ENCODE data around the gene POLE.

The POLE gene

DNA sequence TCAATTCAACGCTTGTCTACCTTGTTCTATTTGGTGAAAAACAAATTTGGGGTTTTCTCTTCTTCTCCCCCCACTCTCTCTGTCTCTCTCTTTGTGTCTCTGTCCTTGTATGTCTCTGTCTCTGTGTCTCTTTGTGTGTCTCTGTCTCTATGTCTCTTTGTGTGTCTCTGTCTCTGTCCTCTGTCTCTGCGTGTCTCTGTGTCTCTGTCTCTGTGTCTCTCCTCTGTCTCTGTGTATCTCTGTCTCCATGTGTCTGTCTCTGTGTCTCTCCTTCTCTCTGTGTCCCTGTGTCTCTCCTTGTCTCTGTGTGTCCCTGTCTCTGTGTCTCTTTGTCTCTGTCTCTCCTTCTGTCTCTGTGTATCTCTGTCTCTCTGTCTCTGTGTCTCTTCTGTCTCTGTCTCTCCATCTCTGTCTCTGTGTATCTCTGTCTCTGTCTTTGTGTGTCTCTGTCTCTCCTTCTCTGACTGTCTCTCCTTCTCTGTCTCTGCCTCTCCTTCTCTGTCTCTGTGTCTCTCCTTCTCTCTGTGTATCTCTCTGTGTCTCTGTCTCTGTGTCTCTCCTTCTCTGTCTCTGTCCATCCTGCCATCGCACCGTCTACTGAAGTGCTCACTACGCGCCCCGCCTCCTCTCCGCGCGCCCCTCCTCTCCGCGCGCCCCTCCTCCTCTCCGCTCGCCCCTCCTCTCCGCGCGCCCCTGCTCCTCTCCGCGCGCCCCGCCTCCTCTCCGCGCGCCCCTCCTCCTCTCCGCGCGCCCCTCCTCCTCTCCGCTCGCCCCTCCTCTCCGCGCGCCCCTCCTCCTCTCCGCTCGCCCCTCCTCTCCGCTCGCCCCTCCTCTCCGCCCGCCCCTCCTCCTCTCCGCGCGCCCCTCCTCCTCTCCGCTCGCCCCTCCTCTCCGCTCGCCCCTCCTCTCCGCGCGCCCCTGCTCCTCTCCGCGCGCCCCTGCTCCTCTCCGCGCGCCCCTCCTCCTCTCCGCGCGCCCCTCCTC is 89.5 kb downstream of the POLE start:
- peak; percentile 81 for DNase-seq (ENCODE audit: low read depth, low spot score)
- in situ Hi-C loops (cut with HindIII; ENCODE audit: low sequenced_read_pairs): no loop called here
- TF ChIP-seq, protein P1, sequence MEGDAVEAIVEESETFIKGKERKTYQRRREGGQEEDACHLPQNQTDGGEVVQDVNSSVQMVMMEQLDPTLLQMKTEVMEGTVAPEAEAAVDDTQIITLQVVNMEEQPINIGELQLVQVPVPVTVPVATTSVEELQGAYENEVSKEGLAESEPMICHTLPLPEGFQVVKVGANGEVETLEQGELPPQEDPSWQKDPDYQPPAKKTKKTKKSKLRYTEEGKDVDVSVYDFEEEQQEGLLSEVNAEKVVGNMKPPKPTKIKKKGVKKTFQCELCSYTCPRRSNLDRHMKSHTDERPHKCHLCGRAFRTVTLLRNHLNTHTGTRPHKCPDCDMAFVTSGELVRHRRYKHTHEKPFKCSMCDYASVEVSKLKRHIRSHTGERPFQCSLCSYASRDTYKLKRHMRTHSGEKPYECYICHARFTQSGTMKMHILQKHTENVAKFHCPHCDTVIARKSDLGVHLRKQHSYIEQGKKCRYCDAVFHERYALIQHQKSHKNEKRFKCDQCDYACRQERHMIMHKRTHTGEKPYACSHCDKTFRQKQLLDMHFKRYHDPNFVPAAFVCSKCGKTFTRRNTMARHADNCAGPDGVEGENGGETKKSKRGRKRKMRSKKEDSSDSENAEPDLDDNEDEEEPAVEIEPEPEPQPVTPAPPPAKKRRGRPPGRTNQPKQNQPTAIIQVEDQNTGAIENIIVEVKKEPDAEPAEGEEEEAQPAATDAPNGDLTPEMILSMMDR (IDR thresholded peaks at IDR 0.05; ENCODE audit: low read depth, low read length): no peak
- H3K4me3 ChIP-seq (ENCODE audit: low read depth, low read length): peak overlapping the region; percentile 43

DNA sequence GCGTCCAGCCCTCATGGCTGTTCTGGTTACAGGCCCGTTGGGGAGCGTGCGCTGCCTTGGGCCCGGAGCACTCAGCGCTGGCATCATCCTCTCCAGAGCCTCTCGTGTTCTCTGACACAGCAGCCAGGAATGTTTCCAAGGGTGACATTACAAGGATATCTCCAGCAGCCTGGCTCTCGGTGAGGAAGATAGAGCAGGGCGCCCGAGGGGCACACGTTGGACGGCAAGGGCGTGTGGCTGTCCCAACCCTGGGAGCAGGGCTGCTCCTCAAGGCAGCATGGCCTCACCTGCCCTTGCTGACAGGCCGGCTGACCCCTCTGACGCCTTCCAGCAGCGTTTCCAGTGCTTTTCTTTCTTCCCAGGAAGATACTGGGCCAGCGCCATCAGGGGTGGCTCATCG is 91.1 kb downstream of the POLE start:
- in situ Hi-C loops (cut with HindIII; ENCODE audit: low sequenced_read_pairs): no loop called here
- TF ChIP-seq, protein P1 (IDR thresholded peaks at IDR 0.05; ENCODE audit: low read depth, low read length): no peak
- DNase-seq (ENCODE audit: low read depth, low spot score): peak; percentile 26
- H3K4me3 ChIP-seq (ENCODE audit: low read depth, low read length): no peak overlapping the region

DNA sequence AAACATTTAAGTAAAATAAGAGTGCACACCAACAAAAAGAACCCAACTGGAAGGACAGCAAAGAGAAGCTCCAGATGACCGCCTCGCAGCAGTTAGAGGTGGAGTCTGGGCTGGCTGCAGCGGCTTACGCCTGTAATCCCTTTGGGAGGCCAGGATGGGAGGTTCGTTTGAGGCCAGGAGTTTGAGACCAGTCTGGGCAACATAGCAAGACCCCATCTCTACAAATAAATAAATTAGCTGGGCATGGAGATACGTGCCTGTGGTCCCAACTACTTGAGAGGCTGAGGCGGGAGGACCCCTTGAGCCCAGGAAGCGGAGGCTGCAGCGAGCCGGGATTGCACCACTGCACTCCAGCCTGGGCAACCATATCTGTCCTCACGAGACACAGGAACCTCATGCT is 92.0 kb downstream of the POLE start:
- TF ChIP-seq, protein P1 (IDR thresholded peaks at IDR 0.05; ENCODE audit: low read depth, low read length): no peak
- no peak overlapping the region for H3K4me3 ChIP-seq (ENCODE audit: low read depth, low read length)
- in situ Hi-C loops (cut with HindIII; ENCODE audit: low sequenced_read_pairs): no loop called here
- no peak for DNase-seq (ENCODE audit: low read depth, low spot score)

DNA sequence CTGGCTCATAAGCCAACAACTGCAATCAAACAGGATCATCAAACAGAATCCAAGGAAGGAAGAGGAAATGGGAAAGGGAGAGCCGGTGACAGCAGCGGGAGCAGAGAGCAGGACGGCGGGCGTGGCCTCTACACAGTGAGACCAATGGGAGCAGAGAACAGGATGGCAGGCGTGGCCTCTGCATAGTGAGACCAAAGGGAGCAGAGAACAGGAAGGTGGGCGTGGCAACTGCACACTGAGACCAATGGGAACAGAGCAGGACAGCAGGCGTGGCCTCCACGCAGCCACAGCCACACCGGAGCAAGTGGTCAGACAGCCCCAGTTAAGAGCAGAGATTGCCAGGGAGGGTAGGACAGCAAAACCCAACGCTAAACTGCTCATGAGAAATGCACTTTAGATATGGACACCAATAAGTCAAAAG is 93.2 kb downstream of the POLE start:
- DNase-seq (ENCODE audit: low read depth, low spot score): peak; percentile 89
- TF ChIP-seq, protein P1 (IDR thresholded peaks at IDR 0.05; ENCODE audit: low read depth, low read length): no peak
- in situ Hi-C loops (cut with HindIII; ENCODE audit: low sequenced_read_pairs): no loop called here
- no peak overlapping the region for H3K4me3 ChIP-seq (ENCODE audit: low read depth, low read length)

DNA sequence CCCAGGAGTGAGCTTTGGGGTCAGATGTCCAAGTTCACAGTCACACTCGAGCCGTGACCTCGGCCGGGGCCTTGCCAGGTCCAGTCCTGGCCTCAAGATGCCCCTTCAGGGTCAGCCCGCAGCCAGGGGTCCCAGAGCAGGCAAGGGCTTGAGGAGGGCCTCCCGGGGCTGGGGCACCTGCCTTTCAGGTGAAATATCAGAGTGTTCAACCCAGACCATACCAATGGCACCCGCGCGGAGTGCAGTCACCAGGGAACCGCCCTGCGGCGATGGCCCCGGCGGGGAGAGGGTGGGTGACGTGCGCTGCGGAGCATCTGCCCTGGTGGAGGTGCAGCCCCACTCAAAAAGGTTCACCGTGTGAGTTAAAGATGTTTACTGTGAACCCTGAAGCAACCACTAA is 93.6 kb downstream of the POLE start:
- H3K4me3 ChIP-seq (ENCODE audit: low read depth, low read length): no peak overlapping the region
- TF ChIP-seq, protein P1 (IDR thresholded peaks at IDR 0.05; ENCODE audit: low read depth, low read length): no peak
- no peak for DNase-seq (ENCODE audit: low read depth, low spot score)
- in situ Hi-C loops (cut with HindIII; ENCODE audit: low sequenced_read_pairs): no loop called here

DNA sequence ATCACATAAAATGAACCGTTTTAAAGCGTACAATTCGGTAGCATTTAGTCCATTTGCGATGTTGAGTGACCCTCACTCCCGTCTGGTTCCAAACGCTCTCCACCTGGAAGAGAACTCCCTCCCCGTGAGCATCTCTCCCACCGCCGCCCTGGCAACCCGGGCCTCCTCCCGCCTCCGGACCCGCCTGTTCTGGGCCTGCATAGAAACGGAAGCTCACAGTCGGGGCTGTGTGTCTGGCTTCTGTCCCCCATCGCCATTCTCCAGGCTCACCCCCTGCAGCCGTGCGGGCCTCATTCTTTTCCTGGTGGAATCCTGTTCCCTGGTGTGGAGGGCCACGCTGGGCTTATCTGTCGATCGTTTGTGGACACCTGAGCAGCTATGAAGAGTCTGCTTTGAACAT is 94.1 kb downstream of the POLE start:
- TF ChIP-seq, protein P1 (IDR thresholded peaks at IDR 0.05; ENCODE audit: low read depth, low read length): no peak
- H3K4me3 ChIP-seq (ENCODE audit: low read depth, low read length): no peak overlapping the region
- no peak for DNase-seq (ENCODE audit: low read depth, low spot score)
- in situ Hi-C loops (cut with HindIII; ENCODE audit: low sequenced_read_pairs): no loop called here
